ENCODE results near the gene KMT2D.

KMT2D gene

DNA sequence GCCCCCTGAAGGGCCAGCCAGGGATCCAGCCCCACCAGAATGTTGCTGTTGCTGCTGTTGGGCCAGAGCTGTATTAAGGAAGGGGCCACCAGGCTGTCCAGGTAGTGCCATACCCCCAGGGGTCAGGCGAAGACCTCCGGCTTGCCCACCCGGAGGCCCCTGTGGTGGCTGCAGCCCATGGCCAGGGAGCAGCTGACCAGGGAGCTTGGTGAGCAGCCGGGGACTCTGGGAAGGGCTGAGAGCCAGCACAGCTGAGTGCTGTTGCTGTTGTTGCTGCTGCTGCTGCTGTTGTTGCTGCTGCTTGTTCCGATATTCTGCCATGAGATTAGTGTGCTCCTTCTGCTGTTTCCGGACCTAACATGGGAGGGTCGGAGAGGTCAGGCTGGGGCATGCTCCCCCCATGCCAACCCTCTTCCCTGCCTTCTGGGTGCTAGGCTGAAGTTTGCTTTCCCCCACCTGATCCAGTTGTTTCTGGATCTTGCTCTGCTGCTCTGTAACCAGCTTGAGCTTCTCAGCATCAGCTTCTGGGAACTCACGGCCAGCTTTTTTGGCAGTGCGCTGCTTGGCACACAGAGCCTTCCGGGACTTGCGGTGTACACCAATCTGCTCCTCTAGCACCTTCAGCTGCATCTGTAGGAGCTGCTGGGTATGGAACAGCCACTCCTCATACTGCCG, 26.8 kb downstream of the KMT2D start:
- Histone ChIP-seq H3K4me2 (ENCODE audit: low read length) (no peak overlapping the region), H3K4me1 (ENCODE audit: insufficient read depth, low read length, severe bottlenecking) (no peaks in the 10 kb centered on the region), H3K79me2 (ENCODE audit: insufficient read depth, low read length) (no peaks in the 10 kb centered on the region), H3K9ac (ENCODE audit: low read length) (no peak overlapping the region), H3K27ac (ENCODE audit: low read depth, low read length, poor library complexity, severe bottlenecking) (no peak overlapping the region), H3K9me2 (ENCODE audit: low read depth, low read length) (no peaks in the 10 kb centered on the region), H3F3A (ENCODE audit: insufficient read depth, low read length) (no peaks in the 10 kb centered on the region), H3K36me3 (ENCODE audit: insufficient read depth, low read length) (peaks cover 92% of the 10 kb centered on the region), H3K27me3 (ENCODE audit: insufficient read depth, low read length) (no peaks in the 10 kb centered on the region), H4K20me1 (ENCODE audit: insufficient read depth, low read length) (no peaks in the 10 kb centered on the region), H2AFZ (ENCODE audit: low read length) (no peak overlapping the region), H3K4me3 (ENCODE audit: low read depth, low read length, poor library complexity, severe bottlenecking) (no peak overlapping the region), H3K9me3 (ENCODE audit: low read length) (no peaks in the 10 kb centered on the region)
- TF ChIP-seq CTCF (IDR thresholded peaks at IDR 0.05; ENCODE audit: low read length) (no peak), EZH2 (IDR thresholded peaks at IDR 0.05; ENCODE audit: borderline replicate concordance, low read length) (no peak)

DNA sequence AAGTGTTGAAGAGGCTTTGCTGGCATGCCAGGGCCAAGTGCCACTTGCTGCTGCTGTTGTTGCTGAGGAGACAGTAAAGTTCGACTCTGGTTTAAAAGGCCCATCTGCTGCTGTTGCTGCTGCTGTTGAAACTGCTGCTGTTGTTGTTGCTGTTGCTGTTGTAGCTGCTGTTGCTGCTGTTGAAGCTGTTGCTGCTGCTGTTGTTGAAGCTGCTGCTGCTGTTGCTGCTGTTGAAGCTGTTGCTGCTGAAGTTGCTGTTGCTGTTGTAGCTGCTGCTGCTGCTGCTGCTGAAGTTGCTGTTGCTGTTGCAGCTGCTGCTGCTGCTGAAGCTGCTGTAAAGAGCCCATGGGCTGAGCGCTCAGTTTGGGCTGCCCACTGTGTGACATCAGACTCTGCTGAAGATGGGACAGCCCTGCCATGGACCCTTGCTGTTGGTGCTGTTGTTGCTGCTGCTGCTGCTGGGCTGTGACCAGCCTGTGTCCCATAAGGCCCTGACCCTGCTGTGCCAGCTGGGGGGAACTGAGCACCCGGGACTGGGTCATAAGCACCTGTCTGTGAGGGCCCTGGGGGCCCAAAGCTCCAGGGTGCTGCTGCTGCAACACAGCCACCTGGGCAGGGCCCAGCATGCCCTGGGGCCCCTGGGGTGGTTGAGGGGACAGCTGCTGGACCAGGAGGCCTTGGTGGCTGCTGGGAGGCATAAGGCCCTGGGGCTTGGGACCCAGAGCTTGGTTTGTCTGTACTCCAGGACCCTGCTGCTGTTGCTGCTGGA, 27.7 kb downstream of the KMT2D start:
- no peaks in the 10 kb centered on the region for H3K9me2 ChIP-seq (ENCODE audit: low read depth, low read length)
- H3K4me2 ChIP-seq (ENCODE audit: low read length): no peak overlapping the region
- H3F3A ChIP-seq (ENCODE audit: insufficient read depth, low read length): no peaks in the 10 kb centered on the region
- H3K9me3 ChIP-seq (ENCODE audit: low read length): no peaks in the 10 kb centered on the region
- TF ChIP-seq EZH2 (IDR thresholded peaks at IDR 0.05; ENCODE audit: borderline replicate concordance, low read length) (no peak), CTCF (IDR thresholded peaks at IDR 0.05; ENCODE audit: low read length) (no peak)
- H3K4me1 ChIP-seq (ENCODE audit: insufficient read depth, low read length, severe bottlenecking): no peaks in the 10 kb centered on the region
- H2AFZ ChIP-seq (ENCODE audit: low read length): no peak overlapping the region
- no peak overlapping the region for H3K9ac ChIP-seq (ENCODE audit: low read length)
- H4K20me1 ChIP-seq (ENCODE audit: insufficient read depth, low read length): no peaks in the 10 kb centered on the region
- peaks cover 92% of the 10 kb centered on the region for H3K36me3 ChIP-seq (ENCODE audit: insufficient read depth, low read length)
- no peaks in the 10 kb centered on the region for H3K27me3 ChIP-seq (ENCODE audit: insufficient read depth, low read length)
- H3K79me2 ChIP-seq (ENCODE audit: insufficient read depth, low read length): no peaks in the 10 kb centered on the region
- H3K27ac ChIP-seq (ENCODE audit: low read depth, low read length, poor library complexity, severe bottlenecking): no peak overlapping the region
- no peak overlapping the region for H3K4me3 ChIP-seq (ENCODE audit: low read depth, low read length, poor library complexity, severe bottlenecking)

- no peaks in the 10 kb centered on the region for H4K20me1 ChIP-seq (ENCODE audit: insufficient read depth, low read length)
These were observed 28.3 kb downstream of the KMT2D start for GRCh38 chr12:49032276-49032675.

More at GRCh38 chr12:49032276-49032675, 28.3 kb downstream of the KMT2D start:
- no peak overlapping the region for H3K27ac ChIP-seq (ENCODE audit: low read depth, low read length, poor library complexity, severe bottlenecking)
- H3K4me2 ChIP-seq (ENCODE audit: low read length): no peak overlapping the region
- no peak overlapping the region for H3K9ac ChIP-seq (ENCODE audit: low read length)
- H3K9me3 ChIP-seq (ENCODE audit: low read length): no peaks in the 10 kb centered on the region
- no peaks in the 10 kb centered on the region for H3K9me2 ChIP-seq (ENCODE audit: low read depth, low read length)
- no peaks in the 10 kb centered on the region for H3K79me2 ChIP-seq (ENCODE audit: insufficient read depth, low read length)
- peaks cover 92% of the 10 kb centered on the region for H3K36me3 ChIP-seq (ENCODE audit: insufficient read depth, low read length)
- no peak overlapping the region for H2AFZ ChIP-seq (ENCODE audit: low read length)
- no peaks in the 10 kb centered on the region for H3K4me1 ChIP-seq (ENCODE audit: insufficient read depth, low read length, severe bottlenecking)
- no peak overlapping the region for H3K4me3 ChIP-seq (ENCODE audit: low read depth, low read length, poor library complexity, severe bottlenecking)
- H3F3A ChIP-seq (ENCODE audit: insufficient read depth, low read length): no peaks in the 10 kb centered on the region
- TF ChIP-seq CTCF (IDR thresholded peaks at IDR 0.05; ENCODE audit: low read length): no peak
- no peak for TF ChIP-seq EZH2 (IDR thresholded peaks at IDR 0.05; ENCODE audit: borderline replicate concordance, low read length)
- H3K27me3 ChIP-seq (ENCODE audit: insufficient read depth, low read length): no peaks in the 10 kb centered on the region
